Measurements from ENCODE around the gene TYRP1.

Gene TYRP1

GRCh38 chr9:12697719-12698118, 4.5 kb downstream of the TYRP1 start:
- DNase-seq: no peak

- DNase-seq: no peak
Measured at GRCh38 chr9:12698266-12698665, 5.1 kb downstream of the TYRP1 start.

DNA sequence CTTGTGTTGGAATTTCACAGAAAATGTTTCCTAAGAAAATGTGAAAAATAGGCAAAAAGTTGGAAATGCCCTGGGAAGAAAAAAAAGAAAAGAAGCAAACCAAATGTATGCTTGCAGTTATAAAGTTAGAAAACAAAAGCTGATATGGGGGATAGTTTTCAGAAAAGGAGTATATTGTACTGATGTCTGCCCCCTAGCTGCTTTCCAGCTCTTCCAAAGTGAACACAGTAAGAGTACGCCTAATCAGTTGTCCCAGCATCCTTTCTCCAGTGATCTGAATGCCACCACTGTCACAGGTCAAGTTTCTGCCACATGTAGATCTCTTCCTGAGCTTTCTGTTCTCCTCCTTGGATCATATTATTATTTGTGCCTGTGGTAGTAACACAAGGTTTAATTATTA, 5.8 kb downstream of the TYRP1 start:
- no peak for DNase-seq

DNA sequence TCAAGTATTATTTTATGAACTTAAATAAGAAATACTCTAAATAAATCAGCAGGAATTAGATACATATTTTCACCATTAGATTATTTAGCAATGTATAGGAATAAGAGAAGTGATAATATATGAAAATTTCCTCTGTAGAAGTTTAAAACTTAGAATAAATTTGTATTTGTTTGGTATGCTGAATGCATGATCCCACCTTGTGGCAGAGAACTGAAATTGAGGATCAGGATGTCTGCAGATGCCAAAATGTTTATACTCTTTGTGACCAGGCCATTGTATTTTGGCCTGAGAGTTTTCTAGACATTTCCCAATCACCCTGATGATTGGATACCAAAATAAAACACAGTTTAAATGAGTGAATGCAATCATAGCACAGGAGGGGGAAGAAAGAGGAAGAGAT, 6.3 kb downstream of the TYRP1 start:
- DNase-seq: no peak

DNA sequence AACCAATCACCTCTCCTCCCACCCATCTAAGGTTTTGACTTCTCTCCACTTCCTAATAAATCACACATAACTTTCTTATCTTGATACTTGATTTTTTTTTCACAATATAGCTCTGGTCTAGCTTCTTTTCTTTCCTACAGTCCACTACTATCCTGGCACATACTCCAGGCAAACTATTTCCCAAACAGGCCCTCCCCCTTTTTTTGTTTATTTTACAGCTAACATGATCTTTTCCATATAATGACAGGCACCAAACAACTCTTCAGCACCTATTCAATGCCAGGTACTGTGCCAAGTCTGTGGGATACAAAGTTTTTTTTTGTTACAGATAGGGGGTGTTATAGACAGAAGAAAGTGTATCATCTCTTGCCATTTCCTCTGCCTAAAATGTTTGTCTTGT, 7.9 kb downstream of the TYRP1 start:
- no peak for DNase-seq

DNA sequence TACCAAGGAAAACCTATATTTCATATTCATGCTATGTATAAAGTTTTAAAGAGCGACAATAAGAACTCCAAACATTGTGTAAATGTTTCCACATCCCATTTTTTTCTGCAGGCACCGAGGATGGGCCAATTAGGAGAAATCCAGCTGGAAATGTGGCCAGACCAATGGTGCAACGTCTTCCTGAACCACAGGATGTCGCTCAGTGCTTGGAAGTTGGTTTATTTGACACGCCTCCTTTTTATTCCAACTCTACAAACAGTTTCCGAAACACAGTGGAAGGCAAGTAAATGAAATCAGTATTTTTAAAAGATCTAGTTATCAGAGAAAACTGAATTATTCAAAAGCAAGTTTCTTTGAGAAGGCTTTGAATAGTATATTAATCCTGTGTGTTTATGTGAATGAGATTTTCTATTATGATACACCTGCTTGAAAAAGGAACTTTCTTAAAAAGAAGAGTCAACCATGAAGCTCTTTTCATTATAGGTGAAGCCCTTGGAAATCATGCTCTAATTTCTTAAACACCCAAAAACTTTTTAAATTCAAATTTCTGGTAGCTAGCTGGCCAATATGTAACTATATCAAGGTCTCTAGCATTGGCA, 9.1 kb downstream of the TYRP1 start:
- DNase-seq: peak; percentile 57

GRCh38 chr9:12703996-12704395, 10.8 kb downstream of the TYRP1 start:
- no peak for DNase-seq

GRCh38 chr9:12705738-12706391, 12.7 kb downstream of the TYRP1 start:
- no peak for DNase-seq

- no peak for DNase-seq
Measured at GRCh38 chr9:12708562-12709298, 15.5 kb downstream of the TYRP1 start.

DNA sequence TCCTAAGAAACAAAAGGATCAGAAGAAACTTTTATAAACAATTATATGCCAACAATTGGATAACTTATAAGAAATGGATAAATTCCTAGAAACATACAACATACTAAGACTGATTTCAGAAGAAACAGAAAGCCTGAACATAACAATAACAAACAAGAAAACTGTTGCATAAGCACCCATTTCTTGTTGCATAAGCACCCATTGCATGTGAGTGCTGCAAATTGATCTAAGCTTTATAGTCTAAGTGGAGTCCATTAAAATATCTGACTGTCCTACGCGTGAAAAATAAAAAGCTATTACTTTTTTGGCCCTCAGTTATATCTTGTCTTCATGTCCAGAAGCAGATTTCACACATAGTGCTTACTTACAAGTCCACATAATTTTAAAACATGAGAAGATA, 19.3 kb downstream of the TYRP1 start:
- no peak for DNase-seq

GRCh38 chr9:12715268-12715667, 22.1 kb downstream of the TYRP1 start:
- no peak for DNase-seq

- DNase-seq: no peak
Measured at GRCh38 chr9:12716823-12717600, 23.8 kb downstream of the TYRP1 start.

DNA sequence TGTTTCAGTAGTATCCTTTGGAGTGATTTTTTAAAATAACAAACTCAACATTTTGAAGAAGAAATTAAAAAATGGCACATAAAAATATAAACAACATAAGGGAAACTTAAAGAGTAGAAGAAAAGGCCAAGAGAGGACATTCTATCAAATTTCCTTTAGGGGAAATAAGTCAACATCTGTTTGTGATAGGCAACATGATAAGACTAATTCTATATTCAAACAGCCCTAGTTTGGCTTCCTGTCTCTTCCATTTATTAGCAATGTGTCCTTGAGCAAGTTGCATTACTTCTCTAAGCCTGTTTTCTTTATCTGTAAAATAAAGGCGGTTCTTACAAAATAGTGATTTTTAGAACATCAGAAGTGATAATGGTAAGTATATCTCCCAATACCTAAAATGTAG, 24.7 kb downstream of the TYRP1 start:
- no peak for DNase-seq

DNA sequence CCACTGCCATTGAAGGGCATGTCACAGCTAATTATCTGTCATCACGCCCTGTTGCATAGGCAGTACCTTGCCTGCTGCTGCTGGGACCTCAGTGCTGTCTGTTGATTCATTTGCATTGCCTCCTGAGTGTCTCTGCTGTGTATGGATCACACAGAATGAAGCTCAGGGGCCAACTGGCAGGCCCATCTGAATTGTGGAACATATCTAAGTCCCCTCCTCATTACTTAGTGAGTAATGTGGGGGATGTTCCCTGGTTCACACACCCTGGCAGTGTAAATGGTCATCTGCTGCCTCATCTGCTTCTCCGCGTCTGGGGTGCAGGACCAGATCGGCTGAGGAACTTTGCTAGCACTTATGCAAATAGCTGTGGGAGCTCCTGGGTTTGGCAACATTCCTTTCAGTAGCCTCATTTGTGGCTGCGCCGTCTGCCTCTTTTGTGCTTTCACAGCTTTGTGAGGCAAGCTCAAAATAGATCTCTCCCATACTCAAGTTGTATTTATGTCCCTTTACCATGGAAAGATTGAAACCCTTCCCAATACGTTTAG, 25.4 kb downstream of the TYRP1 start:
- DNase-seq: peak; percentile 47

DNA sequence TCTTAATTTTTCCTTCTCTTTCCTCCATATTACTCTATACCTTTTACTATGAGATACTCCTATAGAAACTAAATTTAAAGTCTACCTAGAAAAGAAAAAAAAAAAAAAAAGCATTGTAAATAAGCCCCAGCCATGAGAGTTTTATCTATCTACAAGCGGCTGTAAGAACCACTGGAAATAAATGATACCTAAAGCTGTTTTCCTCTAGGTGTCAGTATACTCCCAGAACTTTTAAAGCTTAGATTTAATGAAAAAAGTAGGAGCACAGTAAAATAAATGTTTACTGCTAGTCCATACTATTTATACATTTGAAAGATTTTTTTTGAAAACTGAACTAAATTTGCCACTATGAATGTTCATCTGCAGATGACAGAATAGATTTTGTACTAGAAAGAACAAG, 26.2 kb downstream of the TYRP1 start:
- no peak for DNase-seq

DNA sequence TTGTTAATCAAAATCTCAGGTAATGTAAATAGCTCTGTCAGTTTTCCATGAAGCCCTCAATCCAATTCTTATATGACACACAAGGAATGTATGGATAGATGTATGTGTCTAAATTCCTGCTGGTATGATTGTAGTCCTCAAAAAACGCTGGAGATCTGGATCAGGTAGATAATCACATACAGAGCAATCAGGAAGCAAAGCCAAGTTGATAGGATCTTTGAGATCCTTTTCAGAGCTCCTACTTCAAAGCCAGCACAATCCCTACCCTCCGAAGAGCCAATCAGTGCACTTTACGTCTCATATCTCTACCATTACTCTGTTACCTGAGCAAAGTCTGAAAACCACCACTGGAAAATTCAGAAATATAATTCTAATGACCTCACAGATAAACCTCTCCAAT, 27.4 kb downstream of the TYRP1 start:
- DNase-seq: no peak

DNA sequence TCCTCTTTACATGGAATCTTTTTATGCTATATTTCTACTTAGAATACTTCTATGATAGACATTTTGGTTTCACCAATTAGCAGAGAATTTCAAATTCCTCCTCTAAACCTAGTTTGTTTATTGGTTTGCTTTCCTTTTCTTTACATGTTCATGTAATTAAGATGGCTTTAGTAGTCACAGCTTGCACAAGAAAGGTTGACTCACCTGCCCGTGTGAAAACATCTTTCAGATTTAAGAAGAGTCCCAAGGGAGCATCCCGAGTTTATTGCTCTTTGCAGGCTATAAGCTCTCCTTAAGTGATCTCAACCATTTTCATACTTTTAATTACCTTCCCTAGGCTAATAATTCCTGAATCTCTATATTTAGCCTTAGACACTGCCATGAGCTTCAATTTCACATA, 28.9 kb downstream of the TYRP1 start:
- DNase-seq: no peak

GRCh38 chr9:12723409-12724028, 30.3 kb downstream of the TYRP1 start:
- DNase-seq: peak; percentile 41

DNA sequence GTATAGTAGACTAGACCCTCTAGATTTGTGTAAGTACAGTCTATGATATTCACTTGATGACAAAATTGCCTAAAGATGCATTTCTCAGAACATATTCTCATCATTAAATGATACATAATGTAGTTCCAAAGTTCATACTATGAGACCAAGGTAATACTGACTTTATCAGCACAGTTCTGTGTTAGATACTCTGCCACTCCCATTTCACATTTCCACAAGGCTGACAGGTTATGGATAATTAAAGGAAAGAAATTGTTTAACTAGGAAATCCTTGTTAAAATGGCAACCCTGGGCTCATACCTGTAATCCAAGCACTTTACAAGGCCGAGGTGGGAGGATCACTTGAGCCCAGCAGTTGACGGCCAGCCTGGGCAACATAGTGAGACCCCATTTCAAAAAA, 33.6 kb downstream of the TYRP1 start:
- no peak for DNase-seq

GRCh38 chr9:12730198-12730597, 37.0 kb downstream of the TYRP1 start:
- no peak for DNase-seq

DNA sequence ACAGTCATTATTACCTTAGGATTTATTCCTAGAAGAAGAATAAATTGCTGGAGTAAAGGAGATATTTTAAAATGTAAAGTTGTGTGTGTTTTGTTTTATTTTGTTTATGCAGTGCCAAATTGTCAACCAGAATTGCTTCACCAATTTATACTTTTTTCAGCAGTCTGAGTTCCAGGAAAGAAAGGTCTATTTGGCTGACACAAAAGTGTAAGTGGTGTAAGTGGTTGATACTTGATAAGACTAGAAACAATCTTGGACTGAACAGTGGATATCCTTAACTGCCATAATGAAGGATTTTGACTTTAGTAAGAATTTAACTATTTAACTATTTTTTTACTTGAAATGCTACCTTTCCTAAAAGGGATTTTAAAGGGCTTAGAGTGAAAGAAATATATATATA, 37.7 kb downstream of the TYRP1 start:
- no peak for DNase-seq

- DNase-seq: no peak
Measured at GRCh38 chr9:12732971-12733370, 39.8 kb downstream of the TYRP1 start.

GRCh38 chr9:12735665-12736064, 42.5 kb downstream of the TYRP1 start:
- DNase-seq: no peak

All from right forelimb (tissue), 1 donor.